NCI-H128 (cell line): Measurements from ENCODE around the gene GOLGA6L9.
"Not testable (repeated sequence)": the region's sequence is repeated elsewhere in the genome, so short reads cannot be mapped to it uniquely, and the experiment has no call there.

ENCODE experiments used
- DNase-seq: peaks from one replicate; lab custom pipeline; 2025; ENCODE audit not compliant: unreplicated experiment; lab: John Stamatoyannopoulos, UW

Gene GOLGA6L9

GRCh38 chr15:82468205-82468604 is 38.6 kb downstream of the GOLGA6L9 start:
- not testable (repeated sequence) for DNase-seq

GRCh38 chr15:82469381-82469780 is 39.8 kb downstream of the GOLGA6L9 start:
- not testable (repeated sequence) for DNase-seq

- not testable (repeated sequence) for DNase-seq
These were observed 42.8 kb downstream of the GOLGA6L9 start for GRCh38 chr15:82472269-82472982.

- not testable (repeated sequence) for DNase-seq
These were observed 45.1 kb downstream of the GOLGA6L9 start for GRCh38 chr15:82474596-82475325.

- not testable (repeated sequence) for DNase-seq
These were observed 45.8 kb downstream of the GOLGA6L9 start for GRCh38 chr15:82475345-82475967.

- DNase-seq: not testable (repeated sequence)
These were observed 47.2 kb downstream of the GOLGA6L9 start for GRCh38 chr15:82476697-82477342.

- not testable (repeated sequence) for DNase-seq
These were observed 47.9 kb downstream of the GOLGA6L9 start for GRCh38 chr15:82477343-82478057.
